Astrocyte (in vitro differentiated cells and primary cell): Measurements from ENCODE around the gene LAMA5. TPM values are rescaled to one million over a fixed set of nuclear protein-coding genes. Genes with fewer than 3 reads are reported as not detected.

Experiments
- DNase-seq: peaks from one replicate; pipeline ENCODE4 v3.0.0-alpha.2; 2010; ENCODE audit warnings: low read depth
- FAIRE-seq: peaks from 2 replicates; lab custom pipeline; 2011; peaks lifted over from hg19 to GRCh38; lab: Jason Lieb, UNC
- H2AFZ ChIP-seq: 2 replicates; pipeline ENCODE4 v1.6.0; 2012; ENCODE audit warnings: low read depth, low read length, inconsistent platforms
- H3K27ac ChIP-seq: 2 replicates; pipeline ENCODE4 v1.5.1; 2011; ENCODE audit warnings: low read depth, low read length, inconsistent platforms
- H3K27me3 ChIP-seq: 2 replicates; pipeline ENCODE4 v1.6.0; 2011; ENCODE audit warnings: low read length, inconsistent platforms; ENCODE audit not compliant: insufficient read depth
- H3K36me3 ChIP-seq: 2 replicates; pipeline ENCODE4 v1.5.1; 2011; ENCODE audit warnings: low read length, inconsistent platforms; ENCODE audit not compliant: insufficient read depth
- H3K4me1 ChIP-seq: 2 replicates; pipeline ENCODE4 v1.5.1; 2011; ENCODE audit warnings: low read length, inconsistent platforms; ENCODE audit not compliant: insufficient read depth
- H3K4me2 ChIP-seq: 2 replicates; pipeline ENCODE4 v1.6.0; 2012; ENCODE audit warnings: low read length, inconsistent platforms
- H3K4me3 ChIP-seq: 2 replicates; pipeline ENCODE4 v1.5.1; 2011; ENCODE audit warnings: low read depth, mild to moderate bottlenecking, low read length, inconsistent platforms; ENCODE audit not compliant: insufficient read depth
- H3K79me2 ChIP-seq: 2 replicates; pipeline ENCODE4 v1.6.0; 2012; ENCODE audit warnings: mild to moderate bottlenecking, low read length, inconsistent platforms; ENCODE audit not compliant: insufficient read depth
- H3K9ac ChIP-seq: 2 replicates; pipeline ENCODE4 v1.6.0; 2012; ENCODE audit warnings: mild to moderate bottlenecking, low read length, inconsistent platforms
- H3K9me3 ChIP-seq: 2 replicates; pipeline ENCODE4 v1.5.1; 2012; ENCODE audit warnings: low read depth, mild to moderate bottlenecking, low read length, inconsistent platforms; ENCODE audit not compliant: insufficient read depth
- H4K20me1 ChIP-seq: 2 replicates; pipeline ENCODE4 v1.6.0; 2012; ENCODE audit warnings: low read length, inconsistent platforms; ENCODE audit not compliant: insufficient read depth
- H3K27ac Mint-ChIP-seq: one replicate; pipeline ENCODE4 v1.8.0; 2021; ENCODE audit warnings: mild to moderate bottlenecking, mixed read lengths; ENCODE audit not compliant: unreplicated experiment
- H3K27me3 Mint-ChIP-seq: one replicate; pipeline ENCODE4 v1.8.0; 2021; ENCODE audit warnings: low read depth, mixed read lengths; ENCODE audit not compliant: unreplicated experiment
- H3K36me3 Mint-ChIP-seq: one replicate; pipeline ENCODE4 v1.8.0; 2021; ENCODE audit warnings: low read depth, mixed read lengths; ENCODE audit not compliant: unreplicated experiment
- H3K4me1 Mint-ChIP-seq: one replicate; pipeline ENCODE4 v1.8.0; 2021; ENCODE audit warnings: low read depth, mixed read lengths; ENCODE audit not compliant: unreplicated experiment
- H3K4me3 Mint-ChIP-seq: one replicate; pipeline ENCODE4 v1.8.0; 2021; ENCODE audit warnings: mild to moderate bottlenecking, moderate library complexity, mixed read lengths; ENCODE audit not compliant: unreplicated experiment
- H3K9me3 Mint-ChIP-seq: one replicate; pipeline ENCODE4 v1.8.0; 2021; ENCODE audit warnings: mild to moderate bottlenecking, mixed read lengths; ENCODE audit not compliant: unreplicated experiment
- CTCF ChIP-seq: IDR thresholded peaks from 2 replicates; pipeline ENCODE4 v1.5.1; 2011; ENCODE audit warnings: low read depth, mild to moderate bottlenecking, inconsistent platforms, low read length, moderate library complexity; ENCODE audit not compliant: insufficient read depth
- EZH2 ChIP-seq: IDR thresholded peaks from 2 replicates; pipeline ENCODE4 v1.6.1; 2012; ENCODE audit warnings: mild to moderate bottlenecking, low read length, inconsistent platforms; ENCODE audit not compliant: insufficient read depth
- total RNA-seq: library from RNA; stranded (reverse); gene quantifications from 2 replicates; pipeline ENCODE4 v1.2.1, GENCODE V29; 2021

LAMA5 gene
- total RNA-seq, 1 donor from 2014 or later = 350 TPM

- DNase-seq (no peak), FAIRE-seq (no peak)
- TF ChIP-seq EZH2 = no peak
- Histone ChIP-seq H3K36me3 (peaks cover 10% of the 10 kb centered on the region), H3K4me2 (no peak overlapping the region), H3K9me3 (no peaks in the 10 kb centered on the region), H4K20me1 (peaks cover 23% of the 10 kb centered on the region), H2AFZ (no peak overlapping the region), H3K27me3 (no peaks in the 10 kb centered on the region), H3K4me3 (no peak overlapping the region), H3K4me1 (peaks cover under 1% of the 10 kb centered on the region), H3K27ac (no peak overlapping the region), H3K79me2 (peaks cover 10% of the 10 kb centered on the region), H3K9ac (no peak overlapping the region)
- peaks cover 3% of the 10 kb centered on the region for H3K4me1 Mint-ChIP-seq
- peaks cover 4% of the 10 kb centered on the region for H3K36me3 Mint-ChIP-seq
- no peak overlapping the region for H3K27ac Mint-ChIP-seq
- H3K9me3 Mint-ChIP-seq = no peaks in the 10 kb centered on the region
- no peaks in the 10 kb centered on the region for H3K27me3 Mint-ChIP-seq
- H3K4me3 Mint-ChIP-seq = no peak overlapping the region
Observed at GRCh38 chr20:62393830-62394229, 26.7 kb upstream of the LAMA5 start.

GRCh38 chr20:62393335-62393665 lies 26.2 kb upstream of the LAMA5 start:
- no peak overlapping the region for H3K4me3 ChIP-seq
- Mint-ChIP-seq H3K4me1 (peaks cover 8% of the 10 kb centered on the region), H3K36me3 (peaks cover 4% of the 10 kb centered on the region), H3K27ac (no peak overlapping the region), H3K9me3 (no peaks in the 10 kb centered on the region), H3K27me3 (no peaks in the 10 kb centered on the region), H3K4me3 (no peak overlapping the region)
- peaks cover 6% of the 10 kb centered on the region for H3K4me1 ChIP-seq
- peaks cover 15% of the 10 kb centered on the region for H3K36me3 ChIP-seq
- no peak overlapping the region for H3K9ac ChIP-seq
- TF ChIP-seq CTCF (no peak), EZH2 (no peak)
- peaks cover 29% of the 10 kb centered on the region for H4K20me1 ChIP-seq
- no peak overlapping the region for H3K4me2 ChIP-seq
- no peaks in the 10 kb centered on the region for H3K9me3 ChIP-seq
- no peak overlapping the region for H2AFZ ChIP-seq
- DNase-seq (no peak), FAIRE-seq (no peak)
- peaks cover 16% of the 10 kb centered on the region for H3K79me2 ChIP-seq
- H3K27me3 ChIP-seq = no peaks in the 10 kb centered on the region
- no peak overlapping the region for H3K27ac ChIP-seq

GRCh38 chr20:62392621-62393334 lies 25.7 kb upstream of the LAMA5 start:
- FAIRE-seq = no peak
- peaks cover 10% of the 10 kb centered on the region for H3K4me1 Mint-ChIP-seq

More at GRCh38 chr20:62392621-62393334, 25.7 kb upstream of the LAMA5 start:
- Histone ChIP-seq H3K27ac (no peak overlapping the region), H3K9me3 (no peaks in the 10 kb centered on the region), H3K27me3 (no peaks in the 10 kb centered on the region), H3K4me2 (no peak overlapping the region), H3K36me3 (peaks cover 17% of the 10 kb centered on the region), H3K4me1 (peaks cover 11% of the 10 kb centered on the region), H3K79me2 (peaks cover 21% of the 10 kb centered on the region), H4K20me1 (peaks cover 34% of the 10 kb centered on the region), H3K9ac (no peak overlapping the region), H2AFZ (no peak overlapping the region), H3K4me3 (no peak overlapping the region)
- no peak for DNase-seq
- TF ChIP-seq CTCF = no peak
- no peak for TF ChIP-seq EZH2
- H3K27ac Mint-ChIP-seq = no peak overlapping the region
- H3K36me3 Mint-ChIP-seq = peaks cover 4% of the 10 kb centered on the region
- no peak overlapping the region for H3K4me3 Mint-ChIP-seq
- H3K27me3 Mint-ChIP-seq = no peaks in the 10 kb centered on the region
- H3K9me3 Mint-ChIP-seq = no peaks in the 10 kb centered on the region
